ENCODE measurements around the gene SP6.

SP6 gene

GRCh38 chr17:47856830-47857229, 5.9 kb upstream of the SP6 start:
- no peak for DNase-seq (ENCODE audit: low spot score)

GRCh38 chr17:47855737-47856136, 4.8 kb upstream of the SP6 start:
- DNase-seq (ENCODE audit: low spot score) = no peak

DNA sequence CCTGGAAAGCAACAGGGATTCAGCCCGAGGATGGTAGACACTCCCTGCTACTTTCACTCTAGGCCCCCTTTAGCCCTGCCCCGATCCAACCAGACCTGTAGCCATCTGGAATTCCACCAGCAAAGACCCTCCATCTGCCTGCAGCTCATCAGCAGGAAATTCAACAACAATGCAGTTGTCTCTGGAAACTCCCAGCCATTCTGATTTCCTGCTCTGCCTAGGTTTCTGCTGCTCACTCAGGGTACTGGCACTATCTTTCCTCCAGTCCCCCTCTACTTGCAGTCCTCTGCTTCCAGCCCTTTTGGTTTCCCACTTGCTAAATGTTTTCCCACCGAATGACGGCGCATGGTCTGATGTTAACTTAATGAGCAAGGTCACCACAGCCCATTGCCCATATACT, 2.7 kb upstream of the SP6 start:
- no peak for DNase-seq (ENCODE audit: low spot score)

DNA sequence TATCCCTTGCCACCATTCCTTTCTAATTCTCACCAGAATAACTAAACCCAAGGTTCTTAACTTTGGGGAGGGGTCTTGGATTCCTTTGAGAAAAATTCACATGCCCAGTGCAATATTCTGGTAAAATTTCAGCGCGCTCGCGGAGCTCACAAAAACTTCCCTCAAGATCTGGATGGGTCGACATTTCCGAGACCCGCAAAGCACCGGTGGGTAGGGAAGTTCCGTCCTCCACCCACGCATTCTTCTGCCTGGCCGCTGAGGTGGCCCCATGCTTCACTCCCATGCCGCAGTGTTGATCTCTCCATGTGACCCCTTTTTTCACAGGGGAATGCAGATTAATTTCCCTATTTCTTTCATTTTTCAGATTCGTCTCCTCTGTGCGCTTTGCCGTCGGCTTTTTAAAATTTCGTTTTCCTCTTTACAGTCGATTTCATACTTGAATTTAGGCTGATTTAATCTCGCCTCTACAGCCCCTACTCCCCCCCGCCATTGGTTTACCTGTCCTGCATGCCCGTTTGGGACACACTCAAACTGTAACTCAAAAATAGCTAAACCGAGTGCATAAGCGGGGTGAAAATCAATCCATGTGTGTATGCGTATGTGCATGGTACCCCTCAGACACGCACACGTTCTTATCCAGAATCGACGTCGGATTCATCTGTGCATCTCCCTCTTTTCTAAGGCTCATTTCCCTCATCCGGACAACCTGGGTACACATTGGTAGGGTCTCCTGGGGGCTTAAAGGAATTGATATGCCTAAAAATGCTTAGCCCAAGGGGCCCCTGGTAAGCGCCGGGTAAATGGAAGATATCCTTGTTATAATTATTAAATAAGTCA, 1.4 kb upstream of the SP6 start:
- no peak for DNase-seq (ENCODE audit: low spot score)

DNA sequence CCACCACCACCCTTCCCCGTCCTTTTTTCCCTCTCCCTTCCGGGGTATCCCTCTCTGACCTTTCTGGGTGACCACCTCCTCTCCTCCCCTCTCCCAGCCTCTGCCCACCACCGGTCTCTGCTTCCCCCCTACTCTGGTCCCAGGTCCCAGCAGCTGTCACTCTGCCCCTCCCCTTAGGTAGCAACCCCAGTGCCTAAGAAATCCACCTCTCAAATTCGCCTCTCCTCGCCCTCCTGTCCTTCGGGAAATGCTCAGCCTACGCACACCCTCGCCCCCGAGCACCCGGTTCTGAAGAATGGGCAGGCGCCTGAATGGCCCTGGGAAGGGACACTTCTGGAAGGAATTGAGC, 775 bp upstream of the SP6 start:
- DNase-seq (ENCODE audit: low spot score) = no peak

- DNase-seq (ENCODE audit: low spot score) = no peak
These were observed 631 bp downstream of the SP6 start for GRCh38 chr17:47850373-47850691.

- DNase-seq (ENCODE audit: low spot score) = no peak
These were observed 2.8 kb downstream of the SP6 start for GRCh38 chr17:47848198-47848513.

- peak; percentile 29 for DNase-seq (ENCODE audit: low spot score)
These were observed 3.4 kb downstream of the SP6 start for GRCh38 chr17:47847341-47848197.

GRCh38 chr17:47846716-47847340, 4.1 kb downstream of the SP6 start:
- DNase-seq (ENCODE audit: low spot score) = no peak

DNA sequence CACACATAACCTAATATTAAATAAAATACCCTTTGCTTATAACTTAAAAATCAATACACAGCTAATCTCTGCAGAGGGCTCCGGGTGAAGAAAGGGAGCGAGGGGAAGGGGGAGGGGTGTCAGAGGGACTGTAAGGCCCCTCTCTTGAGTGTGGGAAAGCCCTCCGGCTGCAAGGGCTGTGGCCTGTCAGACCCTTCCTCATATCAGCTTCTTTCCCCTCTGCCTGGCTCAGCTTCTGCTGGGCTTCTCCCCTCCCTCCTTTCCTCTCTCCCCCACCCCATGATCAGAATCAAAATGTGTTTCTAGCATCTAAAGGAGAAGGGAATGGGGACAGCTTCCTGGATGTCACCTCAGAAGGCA, 5.3 kb downstream of the SP6 start:
- no peak for DNase-seq (ENCODE audit: low spot score)

DNA sequence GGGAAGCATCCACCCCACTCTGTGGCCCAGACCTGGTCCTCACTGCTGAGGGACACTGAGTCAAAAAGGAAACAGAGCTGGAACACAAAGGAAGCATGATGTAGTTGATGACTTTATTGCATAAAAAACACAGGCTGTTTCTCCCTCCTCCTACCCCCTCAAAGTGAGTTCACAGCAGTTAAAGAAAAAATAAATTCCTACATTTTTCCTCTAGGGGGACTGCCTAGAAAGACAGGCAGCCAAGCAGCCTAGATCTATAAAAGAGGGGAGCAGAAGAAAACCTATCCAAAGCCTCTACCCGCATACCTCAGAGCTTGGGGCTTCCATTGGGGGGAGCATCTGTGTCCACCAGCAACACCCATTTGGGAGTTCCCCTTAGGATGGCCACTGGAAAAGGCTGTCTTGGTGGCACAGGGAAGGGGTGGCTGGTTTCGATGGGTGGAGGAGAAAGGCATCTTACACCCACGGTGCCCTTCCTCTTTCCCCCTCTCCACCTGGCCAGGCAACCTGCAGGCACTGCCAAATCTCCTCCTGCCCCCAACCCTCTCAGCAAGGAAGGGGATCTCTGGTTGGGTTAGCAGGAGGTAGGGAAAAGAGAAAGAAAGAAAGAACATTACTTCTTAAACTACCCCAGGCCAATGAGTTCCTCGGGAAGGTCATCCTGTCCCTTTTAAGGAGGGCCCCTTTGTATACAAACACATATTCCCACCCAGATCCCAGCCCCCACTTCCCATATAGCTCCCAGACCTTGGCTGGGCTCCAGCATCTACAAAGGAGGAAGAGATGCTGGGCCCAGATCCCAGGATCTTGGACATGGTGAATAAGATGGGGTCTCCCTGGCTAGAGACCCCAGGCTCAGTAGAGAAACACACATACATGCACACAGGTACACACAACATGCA, 5.9 kb downstream of the SP6 start:
- no peak for DNase-seq (ENCODE audit: low spot score)

GRCh38 chr17:47844227-47844626, 6.7 kb downstream of the SP6 start:
- DNase-seq (ENCODE audit: low spot score) = no peak

- no peak for DNase-seq (ENCODE audit: low spot score)
These were observed 7.6 kb downstream of the SP6 start for GRCh38 chr17:47843391-47843730.

DNA sequence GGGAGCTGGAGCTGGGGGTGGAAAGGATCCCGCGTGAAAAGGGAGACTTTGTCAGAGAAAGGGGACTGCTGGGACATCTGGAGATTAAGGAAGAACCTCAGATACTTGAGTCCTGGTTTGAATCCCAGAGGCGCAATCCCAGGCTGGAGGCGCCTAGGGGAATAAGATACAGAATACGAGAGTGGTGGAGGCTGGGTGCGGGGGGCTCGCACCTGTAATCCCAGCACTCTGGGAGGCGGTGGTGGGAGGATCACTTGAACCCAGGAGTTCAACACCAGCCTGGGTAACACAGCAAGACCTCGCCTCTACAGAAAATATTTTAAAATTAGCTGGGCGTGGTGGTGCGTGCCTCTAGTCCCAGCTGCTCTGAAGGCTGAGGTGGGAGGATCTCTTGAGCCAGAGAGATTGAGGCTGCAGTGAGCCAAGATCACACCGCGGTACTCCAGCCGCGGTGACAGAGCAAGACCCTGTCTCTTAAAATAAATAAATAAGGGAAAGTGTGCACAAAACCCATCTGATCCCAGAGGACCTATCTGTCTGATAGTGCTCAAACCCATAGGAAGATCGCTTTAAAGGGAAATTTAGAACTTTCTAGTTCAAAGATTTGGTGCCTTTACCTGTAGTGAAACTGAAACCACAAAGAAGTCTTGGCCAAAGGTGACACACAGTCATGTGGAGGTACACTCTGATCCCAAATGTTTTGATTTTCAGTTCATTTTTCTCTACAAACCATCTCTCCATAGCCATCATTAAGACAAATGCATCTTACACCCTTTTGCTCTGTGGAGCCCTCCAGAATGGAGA, 9.3 kb downstream of the SP6 start:
- DNase-seq (ENCODE audit: low spot score) = no peak

DNA sequence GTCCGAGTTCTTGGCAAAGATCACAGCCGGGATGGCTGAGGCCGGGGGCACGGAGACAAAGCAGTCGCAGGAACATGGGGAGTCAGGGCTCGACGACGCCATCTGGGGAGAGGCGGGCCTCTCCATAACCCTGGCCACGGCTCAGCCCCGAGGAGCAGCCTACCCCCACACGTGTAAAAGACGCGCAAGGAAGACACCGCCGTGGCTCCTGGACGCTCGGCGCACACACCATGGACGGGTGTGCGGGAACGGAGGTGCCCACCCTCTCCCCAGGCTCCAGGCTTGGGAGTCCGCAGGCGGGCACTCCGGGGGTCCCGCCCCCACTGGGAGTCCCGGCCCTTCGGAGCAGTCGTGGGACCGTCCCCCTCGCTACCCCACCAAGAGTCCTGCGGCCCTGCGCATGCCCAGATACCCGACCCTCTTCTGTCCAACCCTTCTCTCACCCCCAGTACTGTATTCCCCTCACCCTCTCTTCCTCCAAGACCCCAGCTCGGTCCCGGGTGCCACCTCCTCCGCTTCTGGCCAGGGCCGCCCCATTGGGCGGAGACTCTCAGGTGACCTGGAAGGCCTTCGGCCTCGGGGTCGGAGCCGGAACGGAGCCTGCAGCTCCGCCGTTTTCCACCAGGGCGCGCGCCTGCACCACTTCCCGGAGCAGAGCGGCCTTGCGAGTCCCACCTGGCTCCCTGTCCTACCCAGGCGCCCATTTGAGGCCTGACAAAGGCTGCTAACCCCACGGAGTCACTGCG, 10.0 kb downstream of the SP6 start, which contains the start of gene SCRN2:
Gene SCRN2 (minus strand): TSS at position 532 of the 746 bp plus-strand sequence. CDS start 430 bp downstream, at position 102.
- peak; percentile 90 for DNase-seq (ENCODE audit: low spot score)

DNA sequence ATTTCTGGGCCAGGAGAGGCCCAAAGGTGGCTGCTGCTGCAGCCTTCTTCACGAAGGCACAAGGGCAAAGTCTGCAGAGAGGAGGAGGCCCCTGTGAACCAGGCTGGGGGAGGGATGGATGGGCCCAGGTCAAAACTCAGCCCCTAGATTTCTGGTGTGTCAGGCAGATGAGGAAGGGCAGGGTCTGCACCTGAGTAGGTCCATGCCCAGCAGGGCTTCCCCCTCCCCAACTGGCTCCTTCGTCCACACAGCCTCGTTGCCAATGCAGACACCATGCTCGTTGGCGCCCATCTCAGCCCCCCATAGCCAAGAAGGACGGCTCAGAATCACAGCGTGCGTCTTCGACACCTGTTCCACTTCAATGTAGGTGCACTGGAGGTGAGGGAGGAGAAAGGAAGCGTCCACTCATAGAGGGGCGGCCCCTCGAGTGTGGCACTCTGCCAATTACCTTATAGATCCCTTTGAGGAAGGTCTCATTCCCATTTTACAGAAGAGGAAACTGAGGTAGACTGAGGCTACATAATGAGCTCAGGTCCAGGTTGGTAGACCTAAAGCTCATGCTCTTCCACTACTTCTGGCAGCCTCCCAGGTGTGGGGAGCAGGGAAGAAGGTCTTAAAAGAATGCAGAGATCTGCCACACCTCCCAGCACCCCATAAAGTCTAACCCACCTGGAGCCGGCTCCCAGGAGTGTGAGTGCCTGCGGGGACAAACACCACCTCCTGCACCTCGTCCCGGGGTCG, 10.8 kb downstream of the SP6 start:
- DNase-seq (ENCODE audit: low spot score) = no peak

DNA sequence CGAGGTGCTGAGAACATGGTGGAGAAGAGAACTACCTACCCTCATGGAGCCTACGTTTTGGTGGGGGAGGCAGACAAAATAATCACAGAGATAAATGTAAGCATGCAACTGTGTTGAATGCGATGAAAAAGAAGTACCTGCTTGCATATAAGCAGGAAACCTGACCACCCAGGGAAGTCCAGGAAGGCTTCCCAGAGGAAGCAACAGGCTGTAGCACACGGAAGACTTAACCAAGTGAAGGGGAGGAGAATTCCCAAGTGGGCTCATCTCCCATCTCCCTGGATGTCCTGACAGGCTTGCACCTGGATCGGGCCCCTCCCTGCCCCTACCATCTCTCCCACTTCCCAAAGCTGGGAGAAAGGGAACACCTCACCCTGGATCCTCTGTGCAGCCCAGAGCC, 11.9 kb downstream of the SP6 start:
- no peak for DNase-seq (ENCODE audit: low spot score)

DNA sequence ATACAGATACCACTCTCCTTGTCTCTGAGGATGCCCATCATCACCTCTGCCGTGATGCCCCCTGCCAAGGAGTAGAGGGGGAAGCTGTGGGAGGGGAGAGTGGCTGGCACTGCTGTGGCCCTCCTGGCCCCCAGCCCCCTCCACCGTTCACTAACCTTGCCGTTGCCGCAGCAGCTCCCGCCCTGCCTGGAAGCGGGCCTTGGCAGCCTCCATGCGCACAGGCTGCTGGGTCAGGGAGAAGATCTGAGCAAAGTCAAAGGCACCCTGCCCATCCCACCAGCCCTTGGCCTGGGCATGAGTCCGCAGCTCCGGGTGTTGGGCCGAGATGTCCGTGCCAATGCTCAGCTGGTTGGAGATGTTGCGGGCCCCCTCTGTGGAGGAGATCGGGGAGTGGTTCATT, 12.3 kb downstream of the SP6 start:
- no peak for DNase-seq (ENCODE audit: low spot score)

DNA sequence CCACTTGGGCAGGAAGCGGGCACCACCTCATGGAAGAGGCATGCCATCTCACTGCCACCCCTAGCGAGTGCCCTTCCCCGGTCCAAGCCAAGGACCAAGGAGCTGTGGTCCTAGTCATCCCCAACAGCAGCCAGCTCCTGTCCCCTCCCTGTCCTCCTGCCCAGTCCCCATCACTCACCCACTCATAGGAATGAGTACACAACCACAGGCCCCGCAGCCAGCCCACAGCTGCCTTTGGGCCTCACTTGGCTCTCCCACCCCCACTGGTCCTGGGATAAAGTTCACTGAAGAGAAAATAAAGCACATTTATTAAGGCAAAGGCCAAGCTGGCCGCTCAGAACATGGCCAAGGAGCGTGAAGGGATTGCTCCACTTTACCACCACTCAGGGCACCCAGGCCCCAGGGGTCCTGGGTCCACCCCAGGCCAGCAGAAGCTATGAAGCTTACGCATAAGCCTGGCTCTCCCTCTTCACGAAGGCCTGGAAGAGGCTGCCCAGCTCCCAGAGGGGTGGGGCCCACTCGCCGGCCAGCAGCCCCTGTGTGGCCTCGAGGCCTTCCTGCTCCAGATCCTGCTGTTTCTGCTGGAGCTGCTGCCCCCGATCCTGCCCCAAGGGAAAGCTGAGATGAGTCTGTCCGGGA, 13.4 kb downstream of the SP6 start:
- no peak for DNase-seq (ENCODE audit: low spot score)

DNA sequence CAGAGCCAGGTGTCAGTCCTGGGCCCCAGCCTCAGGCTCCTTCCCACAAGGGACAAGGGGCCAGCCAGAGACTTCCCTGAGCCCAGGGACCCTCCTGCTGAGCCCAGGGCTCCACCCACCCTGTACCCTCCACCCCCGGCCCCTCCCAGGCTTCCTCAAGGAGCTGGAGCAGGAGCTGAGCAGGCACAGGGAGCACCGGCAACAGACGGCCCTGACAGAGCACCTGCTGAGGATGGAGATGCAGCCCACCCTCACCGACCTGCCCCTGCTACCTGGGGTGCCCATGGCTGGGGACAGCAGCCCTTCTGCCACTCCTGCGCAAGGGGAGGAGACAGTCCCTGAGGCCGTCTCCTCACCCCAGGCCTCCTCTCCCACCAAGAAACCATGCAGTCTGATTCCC, 14.4 kb downstream of the SP6 start:
- no peak for DNase-seq (ENCODE audit: low spot score)

All from CD4-positive, alpha-beta T cell treated with Interleukin-2 at 100 ng/mL for 4 hours (primary cell).